Gastroesophageal sphincter (tissue), 3 donors: ENCODE data around the gene KCNJ10.

Experiments used
- CTCF ChIP-seq, 4 experiments: fragments of 200-600 bp in 2 of 4; fragments of 450-650 bp in 2 of 4; sonication (generic) in 1 of 4; IDR thresholded peaks; one replicate each; pipeline ENCODE4 v1.5.1; 2017 to 2019; ENCODE audit warnings: antibody characterized with exemption in 4 of 4, mild to moderate bottlenecking in 2 of 4, moderate library complexity in 2 of 4
- EP300 ChIP-seq: sonication (generic); formaldehyde crosslinking; IDR thresholded peaks from one replicate; pipeline ENCODE4 v1.6.1; 2017; ENCODE audit warnings: antibody characterized with exemption, mild to moderate bottlenecking
- POLR2A ChIP-seq, 2 donors: fragments of 450-650 bp; IDR thresholded peaks; one replicate each; pipeline ENCODE4 v1.6.1; 2017; ENCODE audit warnings: antibody characterized with exemption in 2 of 2, mild to moderate bottlenecking in 2 of 2, moderate library complexity in 1 of 2

DNA sequence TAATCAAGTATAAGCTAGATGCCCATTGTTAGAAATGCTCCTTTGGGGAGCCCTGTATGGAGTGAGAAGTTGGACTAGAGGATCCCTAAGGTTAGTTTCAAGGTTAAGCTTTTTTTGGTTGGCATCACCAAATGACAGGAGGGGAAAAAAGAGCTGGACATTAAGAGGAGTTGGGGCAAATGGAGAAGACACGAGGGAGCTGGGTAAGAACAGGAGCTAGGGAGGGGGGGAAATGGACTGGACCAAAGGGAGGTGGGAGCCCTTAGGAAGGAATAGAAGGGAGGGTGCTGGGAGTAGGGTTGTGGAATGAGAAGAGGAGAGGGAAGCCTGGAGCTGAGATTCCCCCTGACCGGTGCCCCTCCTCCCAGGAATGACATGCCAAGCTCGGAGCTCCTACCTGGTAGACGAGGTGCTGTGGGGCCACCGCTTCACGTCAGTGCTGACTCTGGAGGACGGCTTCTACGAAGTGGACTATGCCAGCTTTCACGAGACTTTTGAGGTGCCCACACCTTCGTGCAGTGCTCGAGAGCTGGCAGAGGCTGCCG is 17.2 kb upstream of the KCNJ10 start:
- TF ChIP-seq CTCF (IDR thresholded peaks at IDR 0.05) (no peak), EP300 (no peak), POLR2A (IDR thresholded peaks at IDR 0.05) (no peak)
